Endothelial cell of umbilical vein (primary cell): ENCODE data around the gene ATP6V1F. TPM values are rescaled to one million over a fixed set of nuclear protein-coding genes. Genes with fewer than 3 reads are reported as not detected.

Experiments used
- BruUV-seq: library from RNA; stranded (reverse); fragments of 400-500 nt; replicated peaks from 2 replicates; lab custom pipeline; 2021; lab: Mats Ljungman, UMichigan
- CTCF ChIA-PET: fragments of 300-600, 350-600 bp; sonication (Branson Sonifier 250); formaldehyde crosslinking; loops from one replicate; lab custom pipeline; 2021; ENCODE audit warnings: antibody characterized with exemption, inconsistent platforms; lab: Charles Lee
- POLR2A ChIA-PET: fragments of 300-600, 350-600 bp; sonication (Branson Sonifier 250); formaldehyde crosslinking; loops from one replicate; lab custom pipeline; 2021; ENCODE audit warnings: antibody characterized with exemption, inconsistent platforms; lab: Charles Lee
- DNase-seq: peaks from one replicate; pipeline ENCODE4 v3.0.0-alpha.2; 2011; ENCODE audit warnings: low read depth, low spot score
- FAIRE-seq: peaks from 2 replicates; lab custom pipeline; 2011; peaks lifted over from hg19 to GRCh38; lab: Jason Lieb, UNC
- H2AFZ ChIP-seq: 2 replicates; pipeline ENCODE4 v1.6.0; 2012; ENCODE audit warnings: low read depth, low read length, control low read depth, inconsistent platforms
- H3K27ac ChIP-seq: 2 replicates; pipeline ENCODE4 v1.5.1; 2011; ENCODE audit warnings: low read depth, mild to moderate bottlenecking, control low read depth, low read length, moderate library complexity; ENCODE audit not compliant: insufficient read depth
- H3K27me3 ChIP-seq, 2 experiments: 2 replicates each; pipeline versions ENCODE4 v1.6.0 to v1.6.1; 2011; ENCODE audit warnings: low read length in 2 of 2, mixed read lengths in 1 of 2; ENCODE audit not compliant: control insufficient read depth in 2 of 2, insufficient read depth in 2 of 2
- H3K36me3 ChIP-seq, 2 experiments: 2 replicates in 1 of 2; 3 replicates in 1 of 2; pipeline ENCODE4 v1.5.1; 2011; ENCODE audit warnings: low read length in 2 of 2, mild to moderate bottlenecking in 1 of 2, moderate library complexity in 1 of 2; ENCODE audit not compliant: control insufficient read depth in 2 of 2, insufficient read depth in 2 of 2; ENCODE audit errors: extremely low read depth in 1 of 2
- H3K4me1 ChIP-seq: 3 replicates; pipeline ENCODE4 v1.5.1; 2011; ENCODE audit warnings: mild to moderate bottlenecking, low read length; ENCODE audit not compliant: control insufficient read depth, insufficient read depth; ENCODE audit errors: extremely low read depth
- H3K4me2 ChIP-seq: 2 replicates; pipeline ENCODE4 v1.6.1; 2011; ENCODE audit warnings: low read length, control low read depth, mixed read lengths; ENCODE audit not compliant: insufficient read depth
- H3K4me3 ChIP-seq, 3 experiments: fragments of 200-600 bp in 1 of 3; sonication (generic), shearing (Covaris generic) in 1 of 3; replicated peaks in 1 of 3; 2 replicates each; pipeline ENCODE4 v1.5.1; 2011 to 2016; ENCODE audit warnings: control low read depth in 3 of 3, low read length in 3 of 3, mild to moderate bottlenecking in 2 of 3, inconsistent platforms in 1 of 3, low read depth in 1 of 3, moderate library complexity in 1 of 3; ENCODE audit not compliant: insufficient read depth in 1 of 3
- H3K79me2 ChIP-seq: 2 replicates; pipeline ENCODE4 v1.6.0; 2012; ENCODE audit warnings: low read length, inconsistent platforms; ENCODE audit not compliant: control insufficient read depth, insufficient read depth
- H3K9ac ChIP-seq: replicated peaks from 2 replicates; pipeline ENCODE3; 2011; ENCODE audit warnings: low read length, control low read depth; ENCODE audit not compliant: insufficient read depth; ENCODE audit errors: extremely low read depth
- H3K9me1 ChIP-seq: replicated peaks from 3 replicates; pipeline ENCODE4 v1.6.0; 2011; ENCODE audit warnings: mild to moderate bottlenecking, low read length; ENCODE audit not compliant: control insufficient read depth, insufficient read depth; ENCODE audit errors: extremely low read depth
- H3K9me3 ChIP-seq: replicated peaks from 2 replicates; pipeline ENCODE4 v1.5.1; 2012; ENCODE audit warnings: low read length, inconsistent platforms; ENCODE audit not compliant: control insufficient read depth, insufficient read depth
- H4K20me1 ChIP-seq: replicated peaks from 2 replicates; pipeline ENCODE3; 2011; ENCODE audit warnings: mild to moderate bottlenecking, low read length; ENCODE audit not compliant: control insufficient read depth, insufficient read depth; ENCODE audit errors: extremely low read depth
- CTCF ChIP-seq, 2 donors: IDR thresholded peaks; 1 replicate in 1 of 2; 2 replicates in 1 of 2; pipeline ENCODE4 v1.5.1; 2011; ENCODE audit warnings: low read length in 2 of 2, mild to moderate bottlenecking in 2 of 2, moderate library complexity in 2 of 2, control low read depth in 1 of 2, inconsistent platforms in 1 of 2, low read depth in 1 of 2; ENCODE audit not compliant: insufficient read depth in 1 of 2; ENCODE audit errors: extremely low read depth in 1 of 2
- EZH2 ChIP-seq: IDR thresholded peaks from 2 replicates; pipeline ENCODE4 v1.6.1; 2012; ENCODE audit warnings: borderline replicate concordance, low read depth, mild to moderate bottlenecking, moderate library complexity, low read length, inconsistent platforms; ENCODE audit not compliant: severe bottlenecking
- FOS ChIP-seq: IDR thresholded peaks from 2 replicates; pipeline ENCODE4 v1.6.1; 2011; ENCODE audit warnings: mild to moderate bottlenecking, low read length, moderate library complexity, borderline replicate concordance; ENCODE audit not compliant: insufficient read depth
- GATA2 ChIP-seq: IDR thresholded peaks from 2 replicates; pipeline ENCODE4 v1.7.0; 2011; ENCODE audit warnings: low read depth, mild to moderate bottlenecking, moderate library complexity, mixed read lengths, low read length; ENCODE audit not compliant: insufficient read length, insufficient read depth
- JUN ChIP-seq: IDR thresholded peaks from 2 replicates; pipeline ENCODE4 v1.6.1; 2011; ENCODE audit warnings: borderline replicate concordance, low read depth; ENCODE audit not compliant: insufficient read length, insufficient read depth
- MAX ChIP-seq: IDR thresholded peaks from 2 replicates; pipeline ENCODE4 v1.6.1; 2011; ENCODE audit not compliant: insufficient read depth, insufficient read length
- MYC ChIP-seq: IDR thresholded peaks from one replicate; pipeline ENCODE4 v1.6.1; 2011; ENCODE audit warnings: mild to moderate bottlenecking, low read depth, low read length
- POLR2A ChIP-seq: IDR thresholded peaks from 2 replicates; pipeline ENCODE4 v1.6.1; 2012; ENCODE audit warnings: low read depth, mild to moderate bottlenecking, control low read depth, low read length
- POLR2AphosphoS5 ChIP-seq: IDR thresholded peaks from 2 replicates; pipeline ENCODE4 v1.6.1; 2012; ENCODE audit warnings: low read depth, mild to moderate bottlenecking, control low read depth, low read length, moderate library complexity; ENCODE audit not compliant: insufficient read depth
- dilution Hi-C: fragments of 300-500 bp; cut with MboI; formaldehyde crosslinking; loops from one replicate; pipeline ENCODE4 v1.15.0; 2019; ENCODE audit warnings: low sequenced_read_pairs; ENCODE audit not compliant: extremely low pct_ligation_motif_present
- intact Hi-C: fragments of 100-400 bp; cut with micrococcal nuclease; formaldehyde crosslinking; loops from one replicate; pipeline ENCODE4 v1.10.0; 2022
- polyA plus RNA-seq, 4 experiments: library from polyadenylated mRNA; depleted of rRNA in 3 of 4; stranded (reverse) in 3 of 4; unstranded in 1 of 4; fragments of >200 nt; gene quantifications; 2 replicates each; pipeline versions ENCODE4 v1.2.1 to v1.2.3, GENCODE V29; 2011 to 2012; ENCODE audit warnings: missing spikeins in 1 of 4
- total RNA-seq: library from RNA; stranded (reverse); gene quantifications from 2 replicates; pipeline ENCODE4 v1.2.3, GENCODE V29; 2021

Gene ATP6V1F
- total and polyA plus RNA-seq, 2 donors (not counting 3 experiments of a cell fraction or from before 2014, with no cell fraction given): 156 to 360 TPM

GRCh38 chr7:128867842-128868623 is 5.4 kb downstream of the ATP6V1F start:
- Histone ChIP-seq H3K27ac (no peak overlapping the region), H4K20me1 (no peaks in the 10 kb centered on the region), H3K9me1 (no peaks in the 10 kb centered on the region), H3K9me3 (no peaks in the 10 kb centered on the region), H3K4me2 (no peak overlapping the region), H3K4me1 (peaks cover 8% of the 10 kb centered on the region), H3K79me2 (peaks cover 7% of the 10 kb centered on the region), H2AFZ (no peak overlapping the region), H3K4me3 (no peak overlapping the region), H3K9ac (no peak overlapping the region), H3K27me3 (peaks cover 2% of the 10 kb centered on the region in 2 experiments), H3K36me3 (peaks cover 0 to 14% of the 10 kb centered on the region in 2 experiments)
- dilution Hi-C loops (no loop called here), intact Hi-C loops (no loop called here)
- DNase-seq (no peak), FAIRE-seq (no peak)
- ChIA-PET CTCF (interaction anchor here (0.6 to 2.0 kb wide), 5 partner anchors 10 to 224 kb away, joined by 3 to 6 read pairs (median 3); no protein-coding TSS in a partner anchor), POLR2A (no interaction called here)
- BruUV-seq: no TSS peak
- TF ChIP-seq EZH2 (peak; percentile 0), JUN (no peak)

GRCh38 chr7:128868624-128869137 is 6.0 kb downstream of the ATP6V1F start:
- H3K27me3 ChIP-seq: peaks cover 2% of the 10 kb centered on the region in 2 experiments
- no TSS peak for BruUV-seq
- H2AFZ ChIP-seq: no peak overlapping the region
- H3K4me1 ChIP-seq: peaks cover 5% of the 10 kb centered on the region
- DNase-seq: no peak
- H3K79me2 ChIP-seq: peaks cover 2% of the 10 kb centered on the region
- intact Hi-C loops (no loop called here), dilution Hi-C loops (no loop called here)
- no peak overlapping the region for H3K9ac ChIP-seq
- CTCF ChIA-PET: interaction anchor here (0.9 to 2.0 kb wide), 4 partner anchors 10 to 37 kb away, joined by 3 to 6 read pairs (median 4); no protein-coding TSS in a partner anchor
- no peak overlapping the region for H3K4me2 ChIP-seq
- H3K27ac ChIP-seq: no peak overlapping the region
- H3K9me1 ChIP-seq: no peaks in the 10 kb centered on the region
- TF ChIP-seq CTCF (IDR thresholded peaks at IDR 0.05; ENCODE audit: extremely low read depth in 1 of 2, insufficient read depth in 1 of 2, low read depth in 1 of 2, low read length in 2 of 2): no peak
- TF ChIP-seq MAX: no peak
- TF ChIP-seq GATA2: no peak
- TF ChIP-seq FOS: no peak
- no peak for TF ChIP-seq MYC
- no peak for TF ChIP-seq EZH2
- no peak for TF ChIP-seq POLR2A
- no peak for TF ChIP-seq JUN
- no peak for TF ChIP-seq POLR2AphosphoS5
- peaks cover 0 to 14% of the 10 kb centered on the region in 2 experiments for H3K36me3 ChIP-seq
- H3K4me3 ChIP-seq: peak overlapping the region in 1 of 3 experiments; percentile 38
- FAIRE-seq: no peak
- POLR2A ChIA-PET: no interaction called here
- no peaks in the 10 kb centered on the region for H3K9me3 ChIP-seq
- H4K20me1 ChIP-seq: no peaks in the 10 kb centered on the region
